Psoas muscle (tissue), 8 donors: ENCODE measurements around the gene C10orf62. TPM values are rescaled to one million over a fixed set of nuclear protein-coding genes. Genes with fewer than 3 reads are reported as not detected.

Experiments
- ATAC-seq, 4 donors: fragments of 200-7000 bp; cut with Tn5 transposase; one replicate each; pipeline ENCODE4 v1.9.1; 2020; ENCODE audit warnings: moderate library complexity in 3 of 4, mild to moderate bottlenecking in 2 of 4
- DNase-seq, 2 donors: peaks; one replicate each; pipeline ENCODE4 v3.0.0-alpha.2; 2020
- H3K27ac ChIP-seq: fragments of 200-600 bp; one replicate; pipeline ENCODE4 v1.8.0; 2022
- H3K27me3 ChIP-seq, 3 donors: fragments of 200-600 bp in 1 of 3; one replicate each; pipeline versions ENCODE4 v1.6.1 to v1.8.0; 2013 to 2022; ENCODE audit warnings: low read length in 2 of 3, mild to moderate bottlenecking in 2 of 3, moderate library complexity in 1 of 3; ENCODE audit not compliant: insufficient read depth in 3 of 3
- H3K36me3 ChIP-seq, 2 donors: fragments of 200-600 bp in 1 of 2; one replicate each; pipeline versions ENCODE4 v1.6.1 to v1.8.0; 2013 to 2022; ENCODE audit warnings: low read depth in 1 of 2, mild to moderate bottlenecking in 1 of 2, moderate library complexity in 1 of 2; ENCODE audit not compliant: insufficient read depth in 1 of 2
- H3K4me1 ChIP-seq: fragments of 200-600 bp; one replicate; pipeline ENCODE4 v1.8.0; 2022
- H3K4me3 ChIP-seq: fragments of 200-600 bp; one replicate; pipeline ENCODE4 v1.8.0; 2022; ENCODE audit warnings: mild to moderate bottlenecking
- H3K9me3 ChIP-seq: fragments of 200-600 bp; one replicate; pipeline ENCODE4 v1.8.0; 2022
- CTCF ChIP-seq: fragments of 200-600 bp; IDR thresholded peaks from one replicate; pipeline ENCODE4 v1.8.0; 2022; ENCODE audit warnings: antibody characterized with exemption
- WGBS, 3 donors: extraction: QIAGEN DNeasy Blood & Tissue Kit; methylation state at CpG; one replicate each; pipeline versions ENCODE4 v1.1.6 to v1.1.7; 2013; 5-methylcytosine and 5-hydroxymethylcytosine counted together
- intact Hi-C, 2 donors: fragments of 100-400 bp; cut with DNase I; formaldehyde crosslinking; loops; one replicate each; pipeline versions ENCODE4 v1.11.0 to v1.14.2; 2022
- long read RNA-seq, 2 donors: library from polyadenylated mRNA; unstranded; transcript quantifications; one replicate each; pipeline ENCODE4 v2.0.0, GENCODE V29; 2021
- polyA plus RNA-seq, 3 donors: library from polyadenylated mRNA; stranded (reverse); fragments of 200-250 nt; gene quantifications; one replicate each; pipeline ENCODE4 v1.2.3, GENCODE V29; 2013
- total RNA-seq, 4 donors: library from RNA; stranded (reverse); fragmentation: NEBNext Ultra II Directional in 2 of 4; extraction: Animal tissue kit (Norgen Biotek cat#: 25700) in 2 of 4; gene quantifications; one replicate each; pipeline versions ENCODE4 v1.2.1 to v1.2.4, GENCODE V29; 2021 to 2023
- donor health status: healthy with polysubstance abuse.
- donor health status: DM: no; HTN: no; CAD: no; lungs with moderate emphysema.
- donor health status: Bipolar disorder and iron deficiency.
- donor health status: healthy.
- donor health status: DM: yes; HTN: yes; CAD: no.
- donor health status: DM: no; HTN: no; CAD: no.
- donor health status: DM: no; HTN: no; CAD: no.
- donor health status: DM: yes; HTN: yes; CAD: no.

The C10orf62 gene
- 1 to 10 TPM in 2 of 4 donors, under 1 TPM in 1, not detected in 1; 0.56 to 1.1 (median 1.0) TPM for total RNA-seq
- under 1 TPM in 2 of 3 donors, not detected in 1; 0.12 to 0.13 TPM for polyA plus RNA-seq
- long read RNA-seq, donor 1 = 0 reads
- long read RNA-seq, donor 2 = 0 reads

- no peak for ATAC-seq
- H3K9me3 ChIP-seq = no peaks in the 10 kb centered on the region
- DNase-seq = no peak
- peaks cover 9% of the 10 kb centered on the region for H3K4me1 ChIP-seq
- H3K4me3 ChIP-seq = no peak within 1 kb of the TSS
- no peaks in the 10 kb centered on the region for H3K36me3 ChIP-seq
- H3K27ac ChIP-seq = no peak within 1 kb of the TSS
- intact Hi-C loops = no loop called here
- TF ChIP-seq CTCF = no peak
- 68 to 74% (median 72%) methylated on average over 3 of the region's 3 CpGs for WGBS, 3 donors
- H3K27me3 ChIP-seq = no peaks in the 10 kb centered on the region
Observed at GRCh38 chr10:97589479-97589878, at the start of gene C10orf62. Gene C10orf62 (plus strand): TSS chr10:97589721. CDS start chr10:97589898, 177 bp downstream.

- intact Hi-C loops = loop anchor here in 1 of 2 donors (5.0 kb wide), 1 partner anchor 39 kb away; no protein-coding TSS in a partner anchor
- H3K27ac ChIP-seq = peak overlapping the region; percentile 93
- TF ChIP-seq CTCF = no peak
- no peak overlapping the region for H3K4me3 ChIP-seq
- DNase-seq = peak in 1 of 2 donors; percentile 48
- no peaks in the 10 kb centered on the region for H3K27me3 ChIP-seq
- H3K4me1 ChIP-seq = peaks cover 48% of the 10 kb centered on the region
- H3K36me3 ChIP-seq = no peaks in the 10 kb centered on the region
- WGBS, 3 donors = 52 to 74% (median 57%) methylated on average over 14 of the region's 14 CpGs
- ATAC-seq = peak in 3 of 4 donors; percentile 5 to 34 (median 17)
- H3K9me3 ChIP-seq = no peaks in the 10 kb centered on the region
Observed at GRCh38 chr10:97540669-97541500, 48.6 kb upstream of the C10orf62 start.

GRCh38 chr10:97542169-97543024 is 47.1 kb upstream of the C10orf62 start:
- H3K4me1 ChIP-seq = peaks cover 58% of the 10 kb centered on the region
- no peaks in the 10 kb centered on the region for H3K9me3 ChIP-seq
- TF ChIP-seq CTCF = no peak
- ATAC-seq = peak; percentile 74 to 82 (median 76)
- H3K27ac ChIP-seq = peak overlapping the region; percentile 93
- intact Hi-C loops = loop anchor here in 1 of 2 donors (5.0 kb wide), 1 partner anchor 40 kb away; no protein-coding TSS in a partner anchor
- DNase-seq = peak; percentile 72 to 83
- 45 to 58% (median 51%) methylated on average over 9 of the region's 9 CpGs for WGBS, 3 donors
- no peaks in the 10 kb centered on the region for H3K36me3 ChIP-seq
- no peaks in the 10 kb centered on the region for H3K27me3 ChIP-seq
- H3K4me3 ChIP-seq = no peak overlapping the region

- WGBS, 3 donors = 35 to 37% (median 36%) methylated on average over 10 of the region's 10 CpGs
- TF ChIP-seq CTCF = no peak
- no peaks in the 10 kb centered on the region for H3K27me3 ChIP-seq
- peaks cover 62% of the 10 kb centered on the region for H3K4me1 ChIP-seq
- no peak overlapping the region for H3K4me3 ChIP-seq
- H3K36me3 ChIP-seq = no peaks in the 10 kb centered on the region
- H3K9me3 ChIP-seq = no peaks in the 10 kb centered on the region
- intact Hi-C loops = loop anchor here in 1 of 2 donors (5.0 kb wide), 1 partner anchor 41 kb away; no protein-coding TSS in a partner anchor
- ATAC-seq = peak; percentile 89 to 94 (median 89)
- peak overlapping the region; percentile 93 for H3K27ac ChIP-seq
- DNase-seq = peak; percentile 87 to 89
Observed at GRCh38 chr10:97543025-97543546, 46.4 kb upstream of the C10orf62 start.
